K562 (cell line): ENCODE measurements around the gene KCNB1. TPM values are rescaled to one million over a fixed set of nuclear protein-coding genes. Genes with fewer than 3 reads are reported as not detected.

Source experiments
- CAMTA2 ChIP-seq: fragments of 250-450 bp; sonication (Bioruptor Pico); conservative IDR thresholded peaks from 2 replicates; pipeline ENCODE4 v1.5.1; 2022
- DPF2 ChIP-seq: fragments of 450-650 bp; IDR thresholded peaks from 2 replicates; pipeline ENCODE4 v1.6.1; 2016
- HNRNPK ChIP-seq: fragments of 200-400 bp; formaldehyde crosslinking; IDR thresholded peaks from one replicate; pipeline ENCODE4 v1.6.1; 2018; ENCODE audit warnings: mild to moderate bottlenecking, low read depth, low read length; ENCODE audit not compliant: poor library complexity, severe bottlenecking
- HSF4 ChIP-seq: fragments of 250-450 bp; sonication (Bioruptor Pico); IDR thresholded peaks from 2 replicates; pipeline ENCODE4 v2.1.2; 2022; ENCODE audit warnings: mild to moderate bottlenecking, moderate library complexity, borderline replicate concordance
- JUN ChIP-seq, 2 experiments: sonication (generic) in 1 of 2; formaldehyde crosslinking in 1 of 2; IDR thresholded peaks; 2 replicates each; pipeline versions ENCODE4 v1.6.1 to v1.8.0; 2012 to 2022; ENCODE audit warnings: borderline replicate concordance in 2 of 2, mild to moderate bottlenecking in 2 of 2, improper control_type of control experiment in 1 of 2, low read depth in 1 of 2, low read length in 1 of 2, missing genetic modification reagents in 1 of 2
- NCOA1 ChIP-seq: fragments of 450-650 bp; IDR thresholded peaks from 2 replicates; pipeline ENCODE4 v1.6.1; 2016; ENCODE audit warnings: low read depth
- NCOA4 ChIP-seq: fragments of 450-650 bp; IDR thresholded peaks from 2 replicates; pipeline ENCODE4 v1.6.1; 2018; ENCODE audit warnings: mild to moderate bottlenecking; ENCODE audit not compliant: partially characterized antibody
- RBM25 ChIP-seq: fragments of 200-400 bp; formaldehyde crosslinking; IDR thresholded peaks from 2 replicates; pipeline ENCODE4 v1.6.1; 2018; ENCODE audit warnings: low read length, low read depth, moderate library complexity; ENCODE audit not compliant: severe bottlenecking
- TSC22D4 ChIP-seq: fragments of 450-650 bp; IDR thresholded peaks from 2 replicates; pipeline ENCODE4 v1.6.1; 2016; ENCODE audit warnings: missing genetic modification characterization, missing biosample characterization, control low read depth
- U2AF2 ChIP-seq: fragments of 200-400 bp; formaldehyde crosslinking; optimal IDR thresholded peaks from 2 replicates; pipeline ENCODE3; 2017; ENCODE audit warnings: low read depth, mild to moderate bottlenecking, low read length
- ZC3H4 ChIP-seq: sonication (generic); formaldehyde crosslinking; IDR thresholded peaks from 2 replicates; pipeline ENCODE4 v1.9.0; 2021; ENCODE audit warnings: missing genetic modification reagents, borderline replicate concordance
- ZNF699 ChIP-seq: fragments of 250-450 bp; sonication (Bioruptor Pico); IDR thresholded peaks from 2 replicates; pipeline ENCODE4 v1.8.0; 2021; ENCODE audit warnings: mild to moderate bottlenecking, moderate library complexity; ENCODE audit not compliant: insufficient replicate concordance
- ZNF79 ChIP-seq: fragments of 250-450 bp; sonication (Bioruptor Pico); IDR thresholded peaks from 2 replicates; pipeline ENCODE4 v1.4.0; 2020; ENCODE audit warnings: low read depth, mild to moderate bottlenecking, moderate library complexity
- polyA plus RNA-seq, 8 experiments: library from polyadenylated mRNA; depleted of rRNA in 4 of 8; stranded (reverse) in 5 of 8; unstranded in 3 of 8; fragments of >200 nt; fragmentation: Nextera tagmentation in 2 of 8; fragmentation: Illumina TruSeq in 1 of 8; extraction: Ambion mirVana in 2 of 8; extraction: Trizol in 1 of 8; gene quantifications; 2 replicates each; pipeline versions ENCODE4 v1.2.1 to v1.2.3, GENCODE V29; 2011 to 2014; ENCODE audit warnings: inconsistent platforms in 1 of 8, missing spikeins in 1 of 8
- total RNA-seq, 7 experiments: library from RNA; depleted of rRNA in 6 of 7; stranded (reverse); fragments of >200 nt in 6 of 7; fragmentation: Illumina TruSeq in 2 of 7; extraction: Trizol in 2 of 7; gene quantifications; 2 replicates each; pipeline versions ENCODE4 v1.2.1 to v1.2.3, GENCODE V29; 2011 to 2021; ENCODE audit warnings: low replicate concordance in 1 of 7
- TF ChIP-seq, protein P1 (sequence below): fragments of 450-650 bp; IDR thresholded peaks from 2 replicates; pipeline ENCODE4 v1.6.1; 2016; ENCODE audit warnings: borderline replicate concordance

KCNB1 gene
- total and polyA plus RNA-seq, 9 of the 15 experiments (the other 6 are each of a cell fraction or from before 2014, with no cell fraction given): 0.01 to 0.06 TPM; not detected in 7

DNA sequence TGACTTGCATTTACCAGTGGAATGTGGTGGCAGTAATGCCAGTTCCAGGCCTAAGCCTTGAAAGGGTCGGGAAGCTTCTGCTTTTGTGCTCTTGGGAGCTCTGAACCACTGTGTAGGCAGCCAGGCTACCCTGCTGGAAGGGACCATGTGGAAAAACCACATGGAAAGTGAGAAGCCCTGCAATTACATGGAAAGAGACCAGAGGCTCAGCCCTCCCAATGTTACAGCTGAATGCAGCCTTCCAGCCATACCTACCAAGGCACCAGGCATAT lies 14.9 kb upstream of the KCNB1 start (continued):
- TF ChIP-seq TSC22D4: no peak
- TF ChIP-seq DPF2: no peak
- no peak for TF ChIP-seq ZNF79 (CRISPR knock-in tag)
- no peak for TF ChIP-seq NCOA4
- TF ChIP-seq ZNF699: no peak
- TF ChIP-seq HSF4: no peak
- no peak for TF ChIP-seq ZC3H4 (CRISPR knock-in tag)
- TF ChIP-seq JUN (IDR thresholded peaks at IDR 0.05; ENCODE audit: borderline replicate concordance, low read depth, low read length): no peak
- no peak for TF ChIP-seq JUN (CRISPR knock-in tag; IDR thresholded peaks at IDR 0.05; ENCODE audit: borderline replicate concordance)
- no peak for TF ChIP-seq U2AF2
- TF ChIP-seq, protein P1, sequence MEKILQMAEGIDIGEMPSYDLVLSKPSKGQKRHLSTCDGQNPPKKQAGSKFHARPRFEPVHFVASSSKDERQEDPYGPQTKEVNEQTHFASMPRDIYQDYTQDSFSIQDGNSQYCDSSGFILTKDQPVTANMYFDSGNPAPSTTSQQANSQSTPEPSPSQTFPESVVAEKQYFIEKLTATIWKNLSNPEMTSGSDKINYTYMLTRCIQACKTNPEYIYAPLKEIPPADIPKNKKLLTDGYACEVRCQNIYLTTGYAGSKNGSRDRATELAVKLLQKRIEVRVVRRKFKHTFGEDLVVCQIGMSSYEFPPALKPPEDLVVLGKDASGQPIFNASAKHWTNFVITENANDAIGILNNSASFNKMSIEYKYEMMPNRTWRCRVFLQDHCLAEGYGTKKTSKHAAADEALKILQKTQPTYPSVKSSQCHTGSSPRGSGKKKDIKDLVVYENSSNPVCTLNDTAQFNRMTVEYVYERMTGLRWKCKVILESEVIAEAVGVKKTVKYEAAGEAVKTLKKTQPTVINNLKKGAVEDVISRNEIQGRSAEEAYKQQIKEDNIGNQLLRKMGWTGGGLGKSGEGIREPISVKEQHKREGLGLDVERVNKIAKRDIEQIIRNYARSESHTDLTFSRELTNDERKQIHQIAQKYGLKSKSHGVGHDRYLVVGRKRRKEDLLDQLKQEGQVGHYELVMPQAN: no peak
- no peak for TF ChIP-seq HNRNPK
- no peak for TF ChIP-seq CAMTA2 (CRISPR knock-in tag)
- TF ChIP-seq NCOA1: no peak
- TF ChIP-seq RBM25: no peak
- TF ChIP-seq, all 486 proteins: peak for 0
